ENCODE data around the gene CELA3A.
"Not testable (repeated sequence)": the region's sequence is repeated elsewhere in the genome, so short reads cannot be mapped to it uniquely, and the experiment has no call there.

Gene CELA3A

GRCh38 chr1:21961799-21962198 is 39.7 kb upstream of the CELA3A start:
- no peak overlapping the region for H3K27ac ChIP-seq (ENCODE audit: low read depth, low read length, poor library complexity, severe bottlenecking)
- no peaks in the 10 kb centered on the region for H3K9me2 ChIP-seq (ENCODE audit: low read depth, low read length)
- H4K20me1 ChIP-seq (ENCODE audit: insufficient read depth, low read length) = no peaks in the 10 kb centered on the region
- H3K4me1 ChIP-seq (ENCODE audit: insufficient read depth, low read length, severe bottlenecking) = no peaks in the 10 kb centered on the region
- no peaks in the 10 kb centered on the region for H3K36me3 ChIP-seq (ENCODE audit: insufficient read depth, low read length)
- H3K4me2 ChIP-seq (ENCODE audit: low read length) = no peak overlapping the region
- H3K4me3 ChIP-seq (ENCODE audit: low read depth, low read length, poor library complexity, severe bottlenecking) = no peak overlapping the region
- no peaks in the 10 kb centered on the region for H3F3A ChIP-seq (ENCODE audit: insufficient read depth, low read length)
- no peak overlapping the region for H2AFZ ChIP-seq (ENCODE audit: low read length)
- TF ChIP-seq CTCF (IDR thresholded peaks at IDR 0.05; ENCODE audit: low read length) = no peak
- no peak for TF ChIP-seq EZH2 (IDR thresholded peaks at IDR 0.05; ENCODE audit: borderline replicate concordance, low read length)
- H3K9ac ChIP-seq (ENCODE audit: low read length) = no peak overlapping the region
- no peaks in the 10 kb centered on the region for H3K27me3 ChIP-seq (ENCODE audit: insufficient read depth, low read length)
- no peaks in the 10 kb centered on the region for H3K79me2 ChIP-seq (ENCODE audit: insufficient read depth, low read length)
- H3K9me3 ChIP-seq (ENCODE audit: low read length) = no peaks in the 10 kb centered on the region

GRCh38 chr1:21963477-21964217 is 37.8 kb upstream of the CELA3A start:
- Histone ChIP-seq H3F3A (ENCODE audit: insufficient read depth, low read length) (no peaks in the 10 kb centered on the region), H3K27ac (ENCODE audit: low read depth, low read length, poor library complexity, severe bottlenecking) (no peak overlapping the region), H4K20me1 (ENCODE audit: insufficient read depth, low read length) (no peaks in the 10 kb centered on the region), H3K4me2 (ENCODE audit: low read length) (no peak overlapping the region), H3K36me3 (ENCODE audit: insufficient read depth, low read length) (no peaks in the 10 kb centered on the region), H3K4me3 (ENCODE audit: low read depth, low read length, poor library complexity, severe bottlenecking) (no peak overlapping the region), H3K27me3 (ENCODE audit: insufficient read depth, low read length) (no peaks in the 10 kb centered on the region), H3K9me2 (ENCODE audit: low read depth, low read length) (no peaks in the 10 kb centered on the region), H3K4me1 (ENCODE audit: insufficient read depth, low read length, severe bottlenecking) (no peaks in the 10 kb centered on the region), H3K79me2 (ENCODE audit: insufficient read depth, low read length) (no peaks in the 10 kb centered on the region), H3K9me3 (ENCODE audit: low read length) (no peaks in the 10 kb centered on the region), H2AFZ (ENCODE audit: low read length) (no peak overlapping the region), H3K9ac (ENCODE audit: low read length) (no peak overlapping the region)
- peak; percentile 92 for TF ChIP-seq CTCF (IDR thresholded peaks at IDR 0.05; ENCODE audit: low read length)
- no peak for TF ChIP-seq EZH2 (IDR thresholded peaks at IDR 0.05; ENCODE audit: borderline replicate concordance, low read length)

DNA sequence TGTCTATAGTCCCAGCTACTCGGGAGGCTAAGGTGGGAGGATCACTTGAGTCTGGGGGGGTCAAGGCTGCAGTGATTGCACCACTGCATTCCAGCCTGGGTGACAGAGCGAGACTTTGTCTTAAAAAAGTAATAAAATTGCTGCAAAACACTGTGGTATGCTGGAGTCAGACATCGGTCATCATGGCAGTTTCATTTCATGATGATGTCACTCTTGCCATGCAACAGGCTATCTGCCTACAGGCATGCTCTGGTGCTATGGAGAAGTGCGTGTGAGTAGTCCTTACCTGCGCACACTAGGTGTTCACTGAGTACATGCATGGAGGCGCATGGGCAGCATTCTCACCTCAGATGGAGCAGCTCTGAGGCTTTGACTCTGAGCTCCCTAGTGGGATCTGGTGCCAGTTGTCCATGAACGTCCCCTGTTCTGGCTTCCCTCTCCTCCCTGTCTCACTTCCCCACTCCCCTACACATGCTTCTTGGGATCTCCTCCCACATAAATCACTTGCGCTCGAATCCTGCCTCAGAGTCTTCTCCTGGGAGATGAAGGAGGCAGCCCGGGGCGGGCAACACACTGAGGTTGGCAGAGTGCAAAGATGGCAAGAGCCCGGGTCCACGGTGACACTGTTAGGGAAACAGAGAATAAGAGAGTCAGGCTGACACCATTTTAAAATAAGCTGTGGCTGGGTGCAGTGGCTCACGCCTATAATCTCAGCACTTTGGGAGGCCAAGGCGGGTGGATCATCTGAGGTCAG is 35.0 kb upstream of the CELA3A start:
- no peak overlapping the region for H2AFZ ChIP-seq (ENCODE audit: low read length)

DNA sequence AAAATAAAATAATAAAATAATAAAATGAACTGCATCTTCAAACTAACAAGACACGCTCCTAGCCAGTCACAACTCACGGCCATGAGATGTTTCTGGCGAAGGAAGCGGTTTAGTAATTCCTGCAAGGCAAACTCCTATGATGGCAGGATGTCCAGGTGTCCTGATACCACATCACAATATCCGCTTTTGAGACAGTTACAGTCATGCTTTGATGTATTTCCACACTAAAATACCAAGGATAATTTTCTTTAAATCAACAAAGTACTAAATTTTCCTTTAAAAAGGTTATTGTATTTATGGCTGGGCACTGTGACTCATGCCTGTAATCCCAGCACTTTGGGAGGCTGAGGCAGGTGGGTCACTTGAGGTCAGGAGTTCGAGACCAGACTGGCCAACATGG is 34.2 kb upstream of the CELA3A start:
- not testable (repeated sequence) for H3K4me3 ChIP-seq (ENCODE audit: low read depth, low read length, poor library complexity, severe bottlenecking); H3K4me1 ChIP-seq (ENCODE audit: insufficient read depth, low read length, severe bottlenecking); H3K4me2 ChIP-seq (ENCODE audit: low read length)

More for the DNA sequence above, 35.0 kb upstream of the CELA3A start:
- Histone ChIP-seq H3K9me3 (ENCODE audit: low read length) (no peaks in the 10 kb centered on the region), H4K20me1 (ENCODE audit: insufficient read depth, low read length) (no peaks in the 10 kb centered on the region), H3K4me3 (ENCODE audit: low read depth, low read length, poor library complexity, severe bottlenecking) (no peak overlapping the region), H3K9ac (ENCODE audit: low read length) (no peak overlapping the region), H3K4me1 (ENCODE audit: insufficient read depth, low read length, severe bottlenecking) (no peaks in the 10 kb centered on the region), H3F3A (ENCODE audit: insufficient read depth, low read length) (no peaks in the 10 kb centered on the region), H3K4me2 (ENCODE audit: low read length) (no peak overlapping the region), H3K79me2 (ENCODE audit: insufficient read depth, low read length) (no peaks in the 10 kb centered on the region), H3K27me3 (ENCODE audit: insufficient read depth, low read length) (no peaks in the 10 kb centered on the region), H3K27ac (ENCODE audit: low read depth, low read length, poor library complexity, severe bottlenecking) (no peak overlapping the region), H3K36me3 (ENCODE audit: insufficient read depth, low read length) (no peaks in the 10 kb centered on the region), H3K9me2 (ENCODE audit: low read depth, low read length) (no peaks in the 10 kb centered on the region)
- no peak for TF ChIP-seq CTCF (IDR thresholded peaks at IDR 0.05; ENCODE audit: low read length)
- no peak for TF ChIP-seq EZH2 (IDR thresholded peaks at IDR 0.05; ENCODE audit: borderline replicate concordance, low read length)

DNA sequence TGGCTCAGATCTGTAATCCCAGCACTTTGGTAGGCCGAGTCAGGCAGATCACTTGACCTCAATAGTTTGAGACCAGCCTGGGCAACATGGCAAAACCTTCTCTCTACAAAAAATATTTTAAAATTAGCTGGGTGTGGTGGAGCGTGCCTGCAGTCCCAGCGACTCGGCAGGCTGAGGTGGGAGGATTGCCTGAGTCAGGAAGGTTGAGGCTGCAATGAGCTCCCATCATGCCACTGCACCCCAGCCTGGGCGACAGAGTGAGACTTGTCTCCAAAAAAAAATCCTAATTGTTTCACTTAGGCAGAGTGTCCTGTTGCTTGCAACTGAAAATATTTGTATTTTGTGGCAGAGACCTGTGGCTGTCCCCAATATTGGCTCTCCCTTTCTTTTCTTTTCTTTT is 32.4 kb upstream of the CELA3A start:
- H3K4me3 ChIP-seq (ENCODE audit: low read depth, low read length, poor library complexity, severe bottlenecking); H3K27me3 ChIP-seq (ENCODE audit: insufficient read depth, low read length); H3K4me2 ChIP-seq (ENCODE audit: low read length); H3K36me3 ChIP-seq (ENCODE audit: insufficient read depth, low read length); H3K9me2 ChIP-seq (ENCODE audit: low read depth, low read length); H2AFZ ChIP-seq (ENCODE audit: low read length); H4K20me1 ChIP-seq (ENCODE audit: insufficient read depth, low read length); H3K9ac ChIP-seq (ENCODE audit: low read length); H3F3A ChIP-seq (ENCODE audit: insufficient read depth, low read length); H3K27ac ChIP-seq (ENCODE audit: low read depth, low read length, poor library complexity, severe bottlenecking); H3K9me3 ChIP-seq (ENCODE audit: low read length); H3K4me1 ChIP-seq (ENCODE audit: insufficient read depth, low read length, severe bottlenecking); H3K79me2 ChIP-seq (ENCODE audit: insufficient read depth, low read length): not testable (repeated sequence)

More for the DNA sequence above, 34.2 kb upstream of the CELA3A start:
- not testable (repeated sequence) for H3K9me3 ChIP-seq (ENCODE audit: low read length); H3K9ac ChIP-seq (ENCODE audit: low read length); H4K20me1 ChIP-seq (ENCODE audit: insufficient read depth, low read length); H3K27ac ChIP-seq (ENCODE audit: low read depth, low read length, poor library complexity, severe bottlenecking); H3F3A ChIP-seq (ENCODE audit: insufficient read depth, low read length); H2AFZ ChIP-seq (ENCODE audit: low read length); H3K36me3 ChIP-seq (ENCODE audit: insufficient read depth, low read length); H3K79me2 ChIP-seq (ENCODE audit: insufficient read depth, low read length); H3K27me3 ChIP-seq (ENCODE audit: insufficient read depth, low read length); H3K9me2 ChIP-seq (ENCODE audit: low read depth, low read length)

All from OCI-LY1 (cell line).